ENCODE data around the gene CCDC167. TPM values are rescaled to one million over a fixed set of nuclear protein-coding genes. Genes with fewer than 3 reads are reported as not detected.

CCDC167 gene
- total RNA-seq, 1 experiment from 2014 or later = 27.8 TPM

DNA sequence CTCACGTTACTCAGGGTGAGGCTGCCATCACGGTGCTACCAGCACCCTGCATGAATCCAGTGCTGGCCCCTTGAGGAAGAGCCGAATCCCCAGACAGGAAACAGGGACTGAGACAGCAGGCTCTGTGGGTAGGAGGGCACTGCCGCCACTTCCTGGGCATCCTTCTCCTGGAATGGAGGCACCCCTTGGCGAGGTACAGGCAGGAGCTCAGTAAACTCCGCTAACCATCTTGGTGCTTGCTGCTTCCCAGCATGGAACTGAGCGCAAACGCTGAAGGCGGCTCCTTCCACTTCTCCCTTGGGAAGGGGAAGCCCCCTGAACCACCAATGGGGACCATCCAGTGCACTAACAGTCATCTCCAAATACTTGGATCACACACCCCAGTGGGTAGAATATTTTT lies 13.5 kb upstream of the CCDC167 start (continued):
- TF ChIP-seq, protein P1, sequence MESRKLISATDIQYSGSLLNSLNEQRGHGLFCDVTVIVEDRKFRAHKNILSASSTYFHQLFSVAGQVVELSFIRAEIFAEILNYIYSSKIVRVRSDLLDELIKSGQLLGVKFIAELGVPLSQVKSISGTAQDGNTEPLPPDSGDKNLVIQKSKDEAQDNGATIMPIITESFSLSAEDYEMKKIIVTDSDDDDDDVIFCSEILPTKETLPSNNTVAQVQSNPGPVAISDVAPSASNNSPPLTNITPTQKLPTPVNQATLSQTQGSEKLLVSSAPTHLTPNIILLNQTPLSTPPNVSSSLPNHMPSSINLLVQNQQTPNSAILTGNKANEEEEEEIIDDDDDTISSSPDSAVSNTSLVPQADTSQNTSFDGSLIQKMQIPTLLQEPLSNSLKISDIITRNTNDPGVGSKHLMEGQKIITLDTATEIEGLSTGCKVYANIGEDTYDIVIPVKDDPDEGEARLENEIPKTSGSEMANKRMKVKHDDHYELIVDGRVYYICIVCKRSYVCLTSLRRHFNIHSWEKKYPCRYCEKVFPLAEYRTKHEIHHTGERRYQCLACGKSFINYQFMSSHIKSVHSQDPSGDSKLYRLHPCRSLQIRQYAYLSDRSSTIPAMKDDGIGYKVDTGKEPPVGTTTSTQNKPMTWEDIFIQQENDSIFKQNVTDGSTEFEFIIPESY (IDR thresholded peaks at IDR 0.05; ENCODE audit: extremely low read depth, insufficient replicate concordance, low read length) = no peak
- TF ChIP-seq CEBPB (IDR thresholded peaks at IDR 0.05; ENCODE audit: low read depth) = no peak
- no peak for TF ChIP-seq CBX3 (IDR thresholded peaks at IDR 0.05; ENCODE audit: low read depth)

DNA sequence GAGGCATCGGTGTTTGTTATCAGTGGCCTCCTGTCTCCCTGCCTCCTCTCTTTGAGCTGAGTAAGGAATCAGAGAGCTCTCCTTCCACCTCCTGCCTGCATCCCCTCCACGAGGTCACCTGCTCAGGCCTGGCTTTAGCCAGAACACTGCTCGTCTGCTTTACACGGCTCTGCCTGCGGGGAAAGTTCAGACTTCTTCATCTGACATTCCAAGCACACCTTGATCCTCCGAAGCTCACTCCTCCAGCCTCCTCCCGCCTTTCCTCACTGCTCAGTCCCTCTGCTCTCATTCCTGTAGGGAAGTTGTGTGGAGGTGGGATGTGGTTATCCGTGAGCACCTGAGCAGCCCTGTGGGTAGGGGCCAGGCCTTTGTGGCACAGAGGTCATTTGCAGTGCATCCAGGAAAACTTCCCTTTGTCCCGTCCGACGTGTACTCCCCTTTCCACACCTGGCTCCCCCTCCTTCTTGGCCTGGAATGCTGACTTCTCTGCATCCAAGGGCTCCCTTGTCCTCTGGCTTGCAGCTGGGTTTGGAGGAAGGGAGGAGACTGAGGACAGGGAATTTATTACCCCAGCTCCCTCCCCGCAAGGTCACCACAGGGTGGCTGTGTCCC lies 12.8 kb upstream of the CCDC167 start:
- ChIA-PET POLR2A (no interaction called here), CTCF (interaction anchor here (2.1 kb wide), 1 partner anchor 12 kb away, joined by 6 read pairs; no protein-coding TSS in a partner anchor), RAD21 (ENCODE audit: low non-redundant PET in 1 of 2, low total read pairs in 2 of 2, uncharacterized antibody in 2 of 2, unreplicated experiment in 2 of 2) (no interaction called here)
- H3K4me2 ChIP-seq (ENCODE audit: low read length) = no peak overlapping the region
- H3K27ac ChIP-seq (ENCODE audit: low read depth, low read length) = no peak overlapping the region
- no peaks in the 10 kb centered on the region for H3K27me3 ChIP-seq (ENCODE audit: insufficient read depth, low read length)
- 0 out of 4 replicates have a peak, but pooled peaks cover 0 to 5% of the 10 kb centered on the region in 2 experiments for H3K4me1 ChIP-seq (ENCODE audit: control insufficient read depth in 1 of 2, insufficient read depth in 2 of 2, low read length in 2 of 2)
- DNase-seq (ENCODE audit: low read depth, low spot score) (no peak), ATAC-seq (no peak)
- no peaks in the 10 kb centered on the region for H3K36me3 ChIP-seq (ENCODE audit: control insufficient read depth in 1 of 2, insufficient read depth in 2 of 2, low read length in 2 of 2)
- no peaks in the 10 kb centered on the region for H4K20me1 ChIP-seq (ENCODE audit: insufficient read depth)
- H3K9me3 ChIP-seq (ENCODE audit: control insufficient read depth in 1 of 2, insufficient read depth in 1 of 2, low read depth in 1 of 2, low read length in 2 of 2) = no peaks in the 10 kb centered on the region
- no peak overlapping the region for H3K4me3 ChIP-seq (replicated peaks in 1 of 2; ENCODE audit: low read depth in 1 of 2, low read length in 2 of 2)
- BruUV-seq (replicated peaks) = no TSS peak
- no peaks in the 10 kb centered on the region for H3K79me2 ChIP-seq (ENCODE audit: insufficient read depth, low read length)
- H3K9me2 ChIP-seq (ENCODE audit: insufficient read depth) = no peaks in the 10 kb centered on the region
- no peak overlapping the region for H2AFZ ChIP-seq (ENCODE audit: low read depth, low read length, poor library complexity, severe bottlenecking)
- no peak overlapping the region for H3K9ac ChIP-seq (ENCODE audit: low read length)
- intact Hi-C loops (cut with micrococcal nuclease) = no loop called here
- TF ChIP-seq SP1 (IDR thresholded peaks at IDR 0.05; ENCODE audit: low read depth) (no peak), EGR1 (IDR thresholded peaks at IDR 0.05; ENCODE audit: low read depth) (no peak), CBX3 (IDR thresholded peaks at IDR 0.05; ENCODE audit: low read depth) (no peak), RAD21 (IDR thresholded peaks at IDR 0.05; ENCODE audit: low read depth) (no peak), POLR2AphosphoS5 (IDR thresholded peaks at IDR 0.05; ENCODE audit: low read depth, low read length) (no peak), CEBPB (IDR thresholded peaks at IDR 0.05; ENCODE audit: low read depth) (no peak), JUND (IDR thresholded peaks at IDR 0.05) (no peak)
- TF ChIP-seq, protein P2, sequence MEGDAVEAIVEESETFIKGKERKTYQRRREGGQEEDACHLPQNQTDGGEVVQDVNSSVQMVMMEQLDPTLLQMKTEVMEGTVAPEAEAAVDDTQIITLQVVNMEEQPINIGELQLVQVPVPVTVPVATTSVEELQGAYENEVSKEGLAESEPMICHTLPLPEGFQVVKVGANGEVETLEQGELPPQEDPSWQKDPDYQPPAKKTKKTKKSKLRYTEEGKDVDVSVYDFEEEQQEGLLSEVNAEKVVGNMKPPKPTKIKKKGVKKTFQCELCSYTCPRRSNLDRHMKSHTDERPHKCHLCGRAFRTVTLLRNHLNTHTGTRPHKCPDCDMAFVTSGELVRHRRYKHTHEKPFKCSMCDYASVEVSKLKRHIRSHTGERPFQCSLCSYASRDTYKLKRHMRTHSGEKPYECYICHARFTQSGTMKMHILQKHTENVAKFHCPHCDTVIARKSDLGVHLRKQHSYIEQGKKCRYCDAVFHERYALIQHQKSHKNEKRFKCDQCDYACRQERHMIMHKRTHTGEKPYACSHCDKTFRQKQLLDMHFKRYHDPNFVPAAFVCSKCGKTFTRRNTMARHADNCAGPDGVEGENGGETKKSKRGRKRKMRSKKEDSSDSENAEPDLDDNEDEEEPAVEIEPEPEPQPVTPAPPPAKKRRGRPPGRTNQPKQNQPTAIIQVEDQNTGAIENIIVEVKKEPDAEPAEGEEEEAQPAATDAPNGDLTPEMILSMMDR (IDR thresholded peaks at IDR 0.05 in 2 of 3, conservative IDR thresholded peaks at IDR 0.05 in 1 of 3; ENCODE audit: borderline replicate concordance in 1 of 3, insufficient read depth in 1 of 3, low read depth in 2 of 3, low read length in 2 of 3) = no peak
- TF ChIP-seq, protein P1 (IDR thresholded peaks at IDR 0.05; ENCODE audit: extremely low read depth, insufficient replicate concordance, low read length) = no peak
- TF ChIP-seq, protein P3, sequence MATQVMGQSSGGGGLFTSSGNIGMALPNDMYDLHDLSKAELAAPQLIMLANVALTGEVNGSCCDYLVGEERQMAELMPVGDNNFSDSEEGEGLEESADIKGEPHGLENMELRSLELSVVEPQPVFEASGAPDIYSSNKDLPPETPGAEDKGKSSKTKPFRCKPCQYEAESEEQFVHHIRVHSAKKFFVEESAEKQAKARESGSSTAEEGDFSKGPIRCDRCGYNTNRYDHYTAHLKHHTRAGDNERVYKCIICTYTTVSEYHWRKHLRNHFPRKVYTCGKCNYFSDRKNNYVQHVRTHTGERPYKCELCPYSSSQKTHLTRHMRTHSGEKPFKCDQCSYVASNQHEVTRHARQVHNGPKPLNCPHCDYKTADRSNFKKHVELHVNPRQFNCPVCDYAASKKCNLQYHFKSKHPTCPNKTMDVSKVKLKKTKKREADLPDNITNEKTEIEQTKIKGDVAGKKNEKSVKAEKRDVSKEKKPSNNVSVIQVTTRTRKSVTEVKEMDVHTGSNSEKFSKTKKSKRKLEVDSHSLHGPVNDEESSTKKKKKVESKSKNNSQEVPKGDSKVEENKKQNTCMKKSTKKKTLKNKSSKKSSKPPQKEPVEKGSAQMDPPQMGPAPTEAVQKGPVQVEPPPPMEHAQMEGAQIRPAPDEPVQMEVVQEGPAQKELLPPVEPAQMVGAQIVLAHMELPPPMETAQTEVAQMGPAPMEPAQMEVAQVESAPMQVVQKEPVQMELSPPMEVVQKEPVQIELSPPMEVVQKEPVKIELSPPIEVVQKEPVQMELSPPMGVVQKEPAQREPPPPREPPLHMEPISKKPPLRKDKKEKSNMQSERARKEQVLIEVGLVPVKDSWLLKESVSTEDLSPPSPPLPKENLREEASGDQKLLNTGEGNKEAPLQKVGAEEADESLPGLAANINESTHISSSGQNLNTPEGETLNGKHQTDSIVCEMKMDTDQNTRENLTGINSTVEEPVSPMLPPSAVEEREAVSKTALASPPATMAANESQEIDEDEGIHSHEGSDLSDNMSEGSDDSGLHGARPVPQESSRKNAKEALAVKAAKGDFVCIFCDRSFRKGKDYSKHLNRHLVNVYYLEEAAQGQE (IDR thresholded peaks at IDR 0.05; ENCODE audit: low read depth) = no peak
